ENCODE data around the gene TAC4. TPM values are rescaled to one million over a fixed set of nuclear protein-coding genes. Genes with fewer than 3 reads are reported as not detected.
A peak's percentile ranks its signal among the peaks of the same experiment; 100 is the strongest.

TAC4 gene
- total and polyA plus RNA-seq, 4 experiments from 2014 or later, result not detected

GRCh38 chr17:49843774-49844350 lies 4.0 kb downstream of the TAC4 start:
- H3K4me3 Mint-ChIP-seq, result peak overlapping the region in 1 of 8 donors; percentile 5
- Histone ChIP-seq H3K27me3 (ENCODE audit: insufficient read depth, low read length) (no peaks in the 10 kb centered on the region), H3K4me3 (ENCODE audit: low read length in 2 of 2) (no peak overlapping the region), H3K36me3 (ENCODE audit: insufficient read depth, low read length) (no peaks in the 10 kb centered on the region), H3K4me1 (ENCODE audit: insufficient read depth, low read length) (peaks cover 7% of the 10 kb centered on the region), H3K27ac (ENCODE audit: low read depth, low read length) (no peak overlapping the region), H3K9me3 (ENCODE audit: control insufficient read depth in 1 of 2, low read length in 2 of 2) (no peaks in the 10 kb centered on the region)
- peaks cover under 1 to 23% of the 10 kb centered on the region in 2 donors for H3K36me3 Mint-ChIP-seq
- intact Hi-C loops (cut with micrococcal nuclease), result no loop called here
- peak overlapping the region in 2 of 7 donors; percentile 21 to 57 for H3K27ac Mint-ChIP-seq
- H3K4me1 Mint-ChIP-seq, result peaks cover 3 to 33% (median 25%) of the 10 kb centered on the region in 4 donors
- H3K27me3 Mint-ChIP-seq, result no peaks in the 10 kb centered on the region
- ChIA-PET CTCF (ENCODE audit: partially characterized antibody) (interaction anchor here (0.8 to 1.9 kb wide), 3 partner anchors 16 to 46 kb away, joined by 3 to 5 read pairs (median 5); no protein-coding TSS in a partner anchor), POLR2A (ENCODE audit: partially characterized antibody) (no interaction called here)
- H3K9me3 Mint-ChIP-seq, result peaks cover 0 to 2% (median 0%) of the 10 kb centered on the region in 8 donors
- no peak for DNase-seq

GRCh38 chr17:49842846-49843245 lies 5.0 kb downstream of the TAC4 start:
- Mint-ChIP-seq H3K4me3 (no peak overlapping the region), H3K27me3 (no peaks in the 10 kb centered on the region), H3K9me3 (no peaks in the 10 kb centered on the region), H3K4me1 (peaks cover 3 to 34% (median 23%) of the 10 kb centered on the region in 4 donors), H3K27ac (peak overlapping the region in 2 of 7 donors; percentile 46 to 72), H3K36me3 (peaks cover 3 to 22% of the 10 kb centered on the region in 2 donors)
- Histone ChIP-seq H3K4me1 (ENCODE audit: insufficient read depth, low read length) (peaks cover 7% of the 10 kb centered on the region), H3K4me3 (ENCODE audit: low read length in 2 of 2) (no peak overlapping the region), H3K36me3 (ENCODE audit: insufficient read depth, low read length) (no peaks in the 10 kb centered on the region), H3K27ac (ENCODE audit: low read depth, low read length) (no peak overlapping the region), H3K27me3 (ENCODE audit: insufficient read depth, low read length) (no peaks in the 10 kb centered on the region), H3K9me3 (ENCODE audit: control insufficient read depth in 1 of 2, low read length in 2 of 2) (no peaks in the 10 kb centered on the region)
- intact Hi-C loops (cut with micrococcal nuclease), result no loop called here
- no peak for DNase-seq
- ChIA-PET POLR2A (ENCODE audit: partially characterized antibody) (no interaction called here), CTCF (ENCODE audit: partially characterized antibody) (interaction anchor here (1.9 kb wide), 1 partner anchor 45 kb away, joined by 5 read pairs; no protein-coding TSS in a partner anchor)

GRCh38 chr17:49842371-49842770 lies 5.5 kb downstream of the TAC4 start:
- H3K27ac ChIP-seq (ENCODE audit: low read depth, low read length), result no peak overlapping the region
- peaks cover 3 to 22% of the 10 kb centered on the region in 2 donors for H3K36me3 Mint-ChIP-seq
- H3K9me3 Mint-ChIP-seq, result no peaks in the 10 kb centered on the region
- intact Hi-C loops (cut with micrococcal nuclease), result no loop called here
- no peak overlapping the region for H3K4me3 Mint-ChIP-seq
- H3K27ac Mint-ChIP-seq, result peak overlapping the region in 1 of 7 donors; percentile 46
- ChIA-PET POLR2A (ENCODE audit: partially characterized antibody) (no interaction called here), CTCF (ENCODE audit: partially characterized antibody) (interaction anchor here (1.9 kb wide), 1 partner anchor 44 kb away, joined by 5 read pairs; no protein-coding TSS in a partner anchor)
- peaks cover 3 to 34% (median 24%) of the 10 kb centered on the region in 4 donors for H3K4me1 Mint-ChIP-seq
- no peak overlapping the region for H3K4me3 ChIP-seq (ENCODE audit: low read length in 2 of 2)
- no peak for DNase-seq
- no peaks in the 10 kb centered on the region for H3K36me3 ChIP-seq (ENCODE audit: insufficient read depth, low read length)
- H3K4me1 ChIP-seq (ENCODE audit: insufficient read depth, low read length), result peaks cover 7% of the 10 kb centered on the region
- H3K27me3 ChIP-seq (ENCODE audit: insufficient read depth, low read length), result no peaks in the 10 kb centered on the region
- H3K9me3 ChIP-seq (ENCODE audit: control insufficient read depth in 1 of 2, low read length in 2 of 2), result no peaks in the 10 kb centered on the region
- no peaks in the 10 kb centered on the region for H3K27me3 Mint-ChIP-seq

- Histone ChIP-seq H3K27me3 (ENCODE audit: insufficient read depth, low read length) (no peaks in the 10 kb centered on the region), H3K36me3 (ENCODE audit: insufficient read depth, low read length) (no peaks in the 10 kb centered on the region), H3K9me3 (ENCODE audit: control insufficient read depth in 1 of 2, low read length in 2 of 2) (no peaks in the 10 kb centered on the region), H3K4me3 (ENCODE audit: low read length in 2 of 2) (no peak overlapping the region), H3K27ac (ENCODE audit: low read depth, low read length) (no peak overlapping the region), H3K4me1 (ENCODE audit: insufficient read depth, low read length) (peaks cover 7% of the 10 kb centered on the region)
- ChIA-PET POLR2A (ENCODE audit: partially characterized antibody) (no interaction called here), CTCF (ENCODE audit: partially characterized antibody) (no interaction called here)
- Mint-ChIP-seq H3K9me3 (no peaks in the 10 kb centered on the region), H3K4me1 (peaks cover 3 to 34% (median 22%) of the 10 kb centered on the region in 4 donors), H3K4me3 (no peak overlapping the region), H3K27me3 (no peaks in the 10 kb centered on the region), H3K36me3 (peaks cover 4 to 24% of the 10 kb centered on the region in 2 donors), H3K27ac (no peak overlapping the region)
- no peak for DNase-seq
- intact Hi-C loops (cut with micrococcal nuclease), result no loop called here
Observed at GRCh38 chr17:49841548-49841947, 6.3 kb downstream of the TAC4 start.

GRCh38 chr17:49839455-49839854 lies 8.4 kb downstream of the TAC4 start:
- DNase-seq, result no peak
- Histone ChIP-seq H3K4me3 (ENCODE audit: low read length in 2 of 2) (no peak overlapping the region), H3K4me1 (ENCODE audit: insufficient read depth, low read length) (no peaks in the 10 kb centered on the region), H3K27ac (ENCODE audit: low read depth, low read length) (no peak overlapping the region), H3K27me3 (ENCODE audit: insufficient read depth, low read length) (no peaks in the 10 kb centered on the region), H3K36me3 (ENCODE audit: insufficient read depth, low read length) (peaks cover 3% of the 10 kb centered on the region), H3K9me3 (ENCODE audit: control insufficient read depth in 1 of 2, low read length in 2 of 2) (no peaks in the 10 kb centered on the region)
- H3K9me3 Mint-ChIP-seq, result no peaks in the 10 kb centered on the region
- H3K36me3 Mint-ChIP-seq, result peaks cover 13 to 36% of the 10 kb centered on the region in 2 donors
- H3K4me3 Mint-ChIP-seq, result no peak overlapping the region
- H3K4me1 Mint-ChIP-seq, result peaks cover 0 to 27% (median 16%) of the 10 kb centered on the region in 4 donors
- peak overlapping the region in 1 of 7 donors; percentile 24 for H3K27ac Mint-ChIP-seq
- intact Hi-C loops (cut with micrococcal nuclease), result no loop called here
- H3K27me3 Mint-ChIP-seq, result no peaks in the 10 kb centered on the region
- POLR2A ChIA-PET (ENCODE audit: partially characterized antibody), result interaction anchor here (1.4 to 2.1 kb wide), 2 partner anchors 11 to 22 kb away, joined by 4 to 11 read pairs; no protein-coding TSS in a partner anchor
- CTCF ChIA-PET (ENCODE audit: partially characterized antibody), result no interaction called here

- POLR2A ChIA-PET (ENCODE audit: partially characterized antibody), result interaction anchor here (1.0 kb wide), 1 partner anchor 19 kb away, joined by 3 read pairs; no protein-coding TSS in a partner anchor
- DNase-seq, result no peak
- Mint-ChIP-seq H3K27ac (peak overlapping the region in 6 of 7 donors; percentile 1 to 62 (median 28)), H3K27me3 (no peaks in the 10 kb centered on the region), H3K36me3 (peaks cover 26 to 53% of the 10 kb centered on the region in 2 donors), H3K9me3 (no peaks in the 10 kb centered on the region), H3K4me1 (peaks cover 0 to 12% (median 10%) of the 10 kb centered on the region in 4 donors), H3K4me3 (no peak overlapping the region)
- Histone ChIP-seq H3K27me3 (ENCODE audit: insufficient read depth, low read length) (no peaks in the 10 kb centered on the region), H3K9me3 (ENCODE audit: control insufficient read depth in 1 of 2, low read length in 2 of 2) (no peaks in the 10 kb centered on the region), H3K36me3 (ENCODE audit: insufficient read depth, low read length) (peaks cover 11% of the 10 kb centered on the region), H3K4me3 (ENCODE audit: low read length in 2 of 2) (no peak overlapping the region), H3K4me1 (ENCODE audit: insufficient read depth, low read length) (no peaks in the 10 kb centered on the region), H3K27ac (ENCODE audit: low read depth, low read length) (no peak overlapping the region)
- CTCF ChIA-PET (ENCODE audit: partially characterized antibody), result no interaction called here
- intact Hi-C loops (cut with micrococcal nuclease), result no loop called here
Observed at GRCh38 chr17:49836111-49837030, 11.5 kb downstream of the TAC4 start.

GRCh38 chr17:49835472-49835871 lies 12.4 kb downstream of the TAC4 start:
- H3K27me3 Mint-ChIP-seq, result no peaks in the 10 kb centered on the region
- DNase-seq, result no peak
- H3K36me3 Mint-ChIP-seq, result peaks cover 28 to 60% of the 10 kb centered on the region in 2 donors
- ChIA-PET CTCF (ENCODE audit: partially characterized antibody) (no interaction called here), POLR2A (ENCODE audit: partially characterized antibody) (no interaction called here)
- Histone ChIP-seq H3K27ac (ENCODE audit: low read depth, low read length) (no peak overlapping the region), H3K27me3 (ENCODE audit: insufficient read depth, low read length) (no peaks in the 10 kb centered on the region), H3K36me3 (ENCODE audit: insufficient read depth, low read length) (peaks cover 15% of the 10 kb centered on the region), H3K9me3 (ENCODE audit: control insufficient read depth in 1 of 2, low read length in 2 of 2) (no peaks in the 10 kb centered on the region), H3K4me3 (ENCODE audit: low read length in 2 of 2) (no peak overlapping the region), H3K4me1 (ENCODE audit: insufficient read depth, low read length) (no peaks in the 10 kb centered on the region)
- peaks cover 0 to 12% (median 10%) of the 10 kb centered on the region in 4 donors for H3K4me1 Mint-ChIP-seq
- intact Hi-C loops (cut with micrococcal nuclease), result no loop called here
- peak overlapping the region in 3 of 7 donors; percentile 5 to 50 (median 37) for H3K27ac Mint-ChIP-seq
- no peaks in the 10 kb centered on the region for H3K9me3 Mint-ChIP-seq
- no peak overlapping the region for H3K4me3 Mint-ChIP-seq

Measured in CD4-positive, alpha-beta memory T cell (primary cell).